H1 (cell line): Measurements from ENCODE around the gene MED19. TPM values are rescaled to one million over a fixed set of nuclear protein-coding genes. Genes with fewer than 3 reads are reported as not detected.

Experiments used
- CTCF ChIA-PET: fragments of 300-600 bp; sonication (Branson Sonifier 250); formaldehyde crosslinking; loops from one replicate; lab custom pipeline; 2021; ENCODE audit not compliant: partially characterized antibody; lab: Charles Lee
- POLR2A ChIA-PET: fragments of 300-600 bp; sonication (Branson Sonifier 250); formaldehyde crosslinking; loops from one replicate; lab custom pipeline; 2021; ENCODE audit warnings: inconsistent platforms; ENCODE audit not compliant: partially characterized antibody; lab: Charles Lee
- DNase-seq, 2 experiments: peaks; one replicate each; pipeline versions ENCODE4 v3.0.0 to v3.0.0-alpha.2; 2010 to 2022; ENCODE audit warnings: low spot score in 2 of 2, low read depth in 1 of 2, mixed read lengths in 1 of 2
- FAIRE-seq: peaks from 2 replicates; lab custom pipeline; 2011; peaks lifted over from hg19 to GRCh38; lab: Jason Lieb, UNC
- H2AFZ ChIP-seq: 2 replicates; pipeline ENCODE4 v1.8.1; 2012; ENCODE audit warnings: low read length, inconsistent platforms
- H2AK5ac ChIP-seq: 2 replicates; pipeline ENCODE4 v1.6.1; 2013; ENCODE audit warnings: low read depth, low read length
- H2BK120ac ChIP-seq: replicated peaks from 2 replicates; pipeline ENCODE3; 2013; ENCODE audit warnings: low read depth, low read length, inconsistent platforms
- H2BK12ac ChIP-seq: 2 replicates; pipeline ENCODE4 v1.6.1; 2013; ENCODE audit warnings: low read depth, low read length
- H2BK15ac ChIP-seq: 2 replicates; pipeline ENCODE4 v1.6.1; 2013; ENCODE audit warnings: low read length
- H2BK20ac ChIP-seq: 2 replicates; pipeline ENCODE4 v1.6.1; 2013; ENCODE audit warnings: low read length
- H2BK5ac ChIP-seq: 2 replicates; pipeline ENCODE4 v1.6.1; 2013; ENCODE audit warnings: low read depth, low read length
- H3K14ac ChIP-seq: 2 replicates; pipeline ENCODE4 v1.6.1; 2013; ENCODE audit warnings: inconsistent platforms; ENCODE audit not compliant: insufficient read length
- H3K18ac ChIP-seq: 2 replicates; pipeline ENCODE4 v1.6.1; 2013; ENCODE audit warnings: low read length; ENCODE audit errors: extremely low read depth
- H3K23ac ChIP-seq: 2 replicates; pipeline ENCODE4 v1.6.1; 2013; ENCODE audit warnings: inconsistent platforms; ENCODE audit not compliant: insufficient read length
- H3K23me2 ChIP-seq: 2 replicates; pipeline ENCODE4 v1.6.1; 2013; ENCODE audit warnings: low read depth, low read length
- H3K27ac ChIP-seq: 2 replicates; pipeline ENCODE4 v1.6.1; 2011; ENCODE audit warnings: low read depth, low read length, inconsistent platforms
- H3K27me3 ChIP-seq, 4 experiments: replicated peaks in 1 of 4; 1 replicate in 1 of 4; 2 replicates in 3 of 4; pipeline versions ENCODE4 v1.6.1 to v1.8.1; 2011 to 2013; ENCODE audit warnings: low read length in 3 of 4, mild to moderate bottlenecking in 3 of 4, inconsistent platforms in 2 of 4, mixed read lengths in 2 of 4, moderate library complexity in 1 of 4; ENCODE audit not compliant: control insufficient read depth in 3 of 4, insufficient read depth in 3 of 4; ENCODE audit errors: extremely low read depth in 1 of 4
- H3K36me3 ChIP-seq, 4 experiments: 2 replicates each; pipeline versions ENCODE4 v1.6.1 to v1.8.1; 2011 to 2013; ENCODE audit warnings: mild to moderate bottlenecking in 4 of 4, low read length in 3 of 4, moderate library complexity in 2 of 4, control low read depth in 1 of 4, inconsistent platforms in 1 of 4; ENCODE audit not compliant: insufficient read depth in 4 of 4, control insufficient read depth in 2 of 4
- H3K4ac ChIP-seq: replicated peaks from 2 replicates; pipeline ENCODE3; 2013; ENCODE audit warnings: low read length, low read depth, mixed read lengths, inconsistent platforms; ENCODE audit not compliant: insufficient read length
- H3K4me1 ChIP-seq, 4 experiments: replicated peaks in 1 of 4; 1 replicate in 1 of 4; 2 replicates in 3 of 4; pipeline versions ENCODE4 v1.6.1 to v1.8.1; 2011 to 2013; ENCODE audit warnings: low read length in 3 of 4, inconsistent platforms in 2 of 4, mixed read lengths in 1 of 4; ENCODE audit not compliant: insufficient read depth in 4 of 4, control insufficient read depth in 3 of 4
- H3K4me2 ChIP-seq, 2 experiments: 2 replicates each; pipeline versions ENCODE4 v1.6.1 to v1.8.1; 2011 to 2013; ENCODE audit warnings: low read depth in 2 of 2, low read length in 2 of 2, control low read depth in 1 of 2, inconsistent platforms in 1 of 2, mild to moderate bottlenecking in 1 of 2; ENCODE audit not compliant: insufficient read depth in 1 of 2
- H3K4me3 ChIP-seq, 4 experiments: fragments of 200-600, 300-600 bp in 1 of 4; sonication (generic), shearing (Covaris generic), sonication (Bioruptor Twin) in 1 of 4; 2 replicates each; pipeline versions ENCODE4 v1.5.1 to v1.8.1; 2011 to 2016; ENCODE audit warnings: low read length in 4 of 4, low read depth in 3 of 4, control low read depth in 2 of 4, inconsistent platforms in 2 of 4, mild to moderate bottlenecking in 2 of 4, mixed read lengths in 1 of 4, moderate library complexity in 1 of 4; ENCODE audit not compliant: insufficient read depth in 2 of 4; ENCODE audit errors: extremely low read depth in 1 of 4
- H3K56ac ChIP-seq: replicated peaks from 2 replicates; pipeline ENCODE3; 2013; ENCODE audit warnings: low read depth, mild to moderate bottlenecking, mixed read lengths, low read length, inconsistent platforms; ENCODE audit not compliant: insufficient read length
- H3K79me1 ChIP-seq: 2 replicates; pipeline ENCODE4 v1.6.1; 2013; ENCODE audit warnings: low read depth, low read length, control low read depth
- H3K79me2 ChIP-seq, 2 experiments: 2 replicates each; pipeline versions ENCODE4 v1.6.1 to v1.8.1; 2012 to 2013; ENCODE audit warnings: low read length in 2 of 2, mild to moderate bottlenecking in 2 of 2, inconsistent platforms in 1 of 2; ENCODE audit not compliant: insufficient read depth in 2 of 2, control insufficient read depth in 1 of 2
- H3K9ac ChIP-seq, 4 experiments: replicated peaks in 1 of 4; 1 replicate in 1 of 4; 2 replicates in 3 of 4; pipeline versions ENCODE4 v1.6.1 to v1.8.1; 2011 to 2013; ENCODE audit warnings: low read depth in 3 of 4, low read length in 3 of 4, control low read depth in 2 of 4, mild to moderate bottlenecking in 2 of 4, moderate library complexity in 2 of 4, inconsistent platforms in 1 of 4; ENCODE audit errors: extremely low read depth in 1 of 4
- H3K9me3 ChIP-seq, 2 experiments: 2 replicates each; pipeline versions ENCODE4 v1.6.1 to v1.8.1; 2012 to 2013; ENCODE audit warnings: mild to moderate bottlenecking in 2 of 2, moderate library complexity in 2 of 2, control low read depth in 1 of 2, inconsistent platforms in 1 of 2, low read depth in 1 of 2, low read length in 1 of 2, mixed read lengths in 1 of 2; ENCODE audit not compliant: insufficient read depth in 2 of 2
- H4K20me1 ChIP-seq, 2 experiments: replicated peaks in 1 of 2; 2 replicates each; pipeline versions ENCODE3 to v1.8.1; 2011 to 2013; ENCODE audit warnings: inconsistent platforms in 2 of 2, low read length in 2 of 2, mild to moderate bottlenecking in 1 of 2; ENCODE audit not compliant: insufficient read depth in 2 of 2, control insufficient read depth in 1 of 2
- H4K5ac ChIP-seq: 2 replicates; pipeline ENCODE4 v1.6.1; 2013; ENCODE audit warnings: low read length, low read depth, mixed read lengths, inconsistent platforms; ENCODE audit not compliant: insufficient read length
- H4K8ac ChIP-seq: 2 replicates; pipeline ENCODE4 v1.8.0; 2013; ENCODE audit warnings: mild to moderate bottlenecking, moderate library complexity, low read length, inconsistent platforms; ENCODE audit not compliant: insufficient read depth; ENCODE audit errors: extremely low read depth
- H4K91ac ChIP-seq: replicated peaks from 2 replicates; pipeline ENCODE3; 2013; ENCODE audit warnings: low read length, mixed read lengths, inconsistent platforms; ENCODE audit not compliant: insufficient read length
- ASH2L ChIP-seq: fragments of 200-600, 300-600 bp; sonication (generic); IDR thresholded peaks from one replicate; pipeline ENCODE4 v1.7.1; 2017; ENCODE audit warnings: low read length
- CBX8 ChIP-seq: fragments of 300-800, 300-1000 bp; sonication (generic); IDR thresholded peaks from 2 replicates; pipeline ENCODE4 v1.7.1; 2016; ENCODE audit warnings: low read depth, low read length, borderline replicate concordance
- CHD1 ChIP-seq: IDR thresholded peaks from 2 replicates; pipeline ENCODE4 v1.6.1; 2012; ENCODE audit warnings: low read depth, low read length, improper control_type of control experiment
- CHD2 ChIP-seq: IDR thresholded peaks from 2 replicates; pipeline ENCODE4 v1.6.1; 2012; ENCODE audit warnings: low read length, improper control_type of control experiment
- GTF2F1 ChIP-seq: IDR thresholded peaks from 2 replicates; pipeline ENCODE4 v1.6.1; 2012; ENCODE audit warnings: low read depth, low read length, improper control_type of control experiment, borderline replicate concordance
- JUN ChIP-seq: IDR thresholded peaks from 2 replicates; pipeline ENCODE4 v1.6.1; 2011; ENCODE audit warnings: low read depth, mild to moderate bottlenecking, improper control_type of control experiment, low read length
- KDM1A ChIP-seq: fragments of 200-600, 300-600 bp; sonication (generic); IDR thresholded peaks from 2 replicates; pipeline ENCODE4 v1.7.1; 2016; ENCODE audit warnings: mild to moderate bottlenecking, low read length, borderline replicate concordance
- MAFK ChIP-seq: IDR thresholded peaks from 2 replicates; pipeline ENCODE4 v1.6.1; 2012; ENCODE audit warnings: low read depth, mild to moderate bottlenecking, improper control_type of control experiment, low read length
- MAX ChIP-seq: IDR thresholded peaks from 2 replicates; pipeline ENCODE4 v1.6.1; 2012; ENCODE audit warnings: inconsistent platforms
- PHF8 ChIP-seq: fragments of 200-600 bp; sonication (generic); conservative IDR thresholded peaks from 2 replicates; pipeline ENCODE4 v1.7.1; 2012; ENCODE audit warnings: low read depth, mild to moderate bottlenecking, inconsistent platforms, low read length, moderate library complexity
- POLR2A ChIP-seq, 2 experiments: IDR thresholded peaks; 1 replicate in 1 of 2; 2 replicates in 1 of 2; pipeline ENCODE4 v1.6.1; 2011; ENCODE audit warnings: low read depth in 2 of 2, low read length in 2 of 2, mild to moderate bottlenecking in 2 of 2; ENCODE audit errors: control extremely low read depth in 1 of 2
- RXRA ChIP-seq: IDR thresholded peaks from 2 replicates; pipeline ENCODE4 v1.6.1; 2011; ENCODE audit warnings: low read depth, mild to moderate bottlenecking, low read length, moderate library complexity; ENCODE audit not compliant: insufficient read depth
- SAP30 ChIP-seq: fragments of 300-600 bp; sonication (generic); IDR thresholded peaks from 2 replicates; pipeline ENCODE4 v1.7.1; 2012; ENCODE audit warnings: low read length, moderate library complexity, mild to moderate bottlenecking, inconsistent platforms; ENCODE audit not compliant: insufficient read depth, insufficient replicate concordance
- SRF ChIP-seq: IDR thresholded peaks from 2 replicates; pipeline ENCODE4 v1.6.1; 2011; ENCODE audit warnings: mild to moderate bottlenecking, low read depth, low read length, moderate library complexity
- TEAD4 ChIP-seq: IDR thresholded peaks from 2 replicates; pipeline ENCODE4 v1.6.1; 2012; ENCODE audit warnings: low read depth, low read length, inconsistent platforms, mixed read lengths
- WGBS, 2 experiments: shearing (Covaris generic) in 1 of 2; methylation state at CpG; one replicate each; pipeline versions ENCODE4 v1.1.6 to v1.1.7; 2013 to 2015; ENCODE audit warnings: low lambda C conversion rate in 2 of 2, mixed read lengths in 2 of 2, inconsistent platforms in 1 of 2, low coverage in 1 of 2, missing lambda C conversion rate in 1 of 2; ENCODE audit not compliant: insufficient replicate concordance in 2 of 2, insufficient coverage in 1 of 2, insufficient read length in 1 of 2; ENCODE audit errors: extremely low coverage in 1 of 2, missing lambda C conversion rate in 1 of 2; 5-methylcytosine and 5-hydroxymethylcytosine counted together
- polyA plus RNA-seq, 7 experiments: library from polyadenylated mRNA; depleted of rRNA in 3 of 7; stranded (reverse) in 5 of 7; unstranded in 2 of 7; fragments of >200 nt in 5 of 7; fragments of 200-250 nt in 2 of 7; gene quantifications; 1 replicate in 5 of 7; 2 replicates in 1 of 7; 4 replicates in 1 of 7; pipeline versions ENCODE4 v1.2.1 to v1.2.3, GENCODE V29; 2011 to 2013; ENCODE audit warnings: missing spikeins in 2 of 7, mixed read lengths in 2 of 7
- total RNA-seq: library from RNA; stranded (reverse); fragmentation: NEBNext Ultra II Directional; extraction: Animal tissue kit (Norgen Biotek cat#: 25700); gene quantifications from 2 replicates; pipeline ENCODE4 v1.2.1, GENCODE V29; 2021

The MED19 gene
- total and polyA plus RNA-seq, 2 of the 8 experiments (the other 6 are each of a cell fraction or from before 2014, with no cell fraction given) = 19.4 to 35.4 TPM

GRCh38 chr11:57704932-57705331 is 7.1 kb downstream of the MED19 start:
- Histone ChIP-seq H3K23me2 (no peaks in the 10 kb centered on the region; the same call in 1 of the 2 replicates), H3K79me1 (no peaks in the 10 kb centered on the region; the same call in 1 of the 2 replicates), H3K27me3 (no peaks in the 10 kb centered on the region), H3K27ac (no peak overlapping the region), H3K79me2 (0 out of 4 replicates have a peak, but pooled peaks cover 0 to 3% of the 10 kb centered on the region in 2 experiments), H3K4me1 (no peaks in the 10 kb centered on the region), H2BK120ac (no peak overlapping the region), H3K4ac (no peak overlapping the region), H4K8ac (0 out of 2 replicates have a peak overlapping the region, but pooled peaks have one; percentile 11), H3K14ac (no peak overlapping the region), H3K4me2 (no peak overlapping the region), H3K18ac (no peak overlapping the region), H3K9me3 (no peaks in the 10 kb centered on the region), H4K91ac (no peak overlapping the region), H3K36me3 (peaks cover 13 to 37% (median 26%) of the 10 kb centered on the region in 4 experiments), H2BK15ac (no peak overlapping the region), H4K5ac (no peak overlapping the region), H3K4me3 (no peak overlapping the region), H2AK5ac (no peak overlapping the region), H2BK12ac (no peak overlapping the region), H3K56ac (no peak overlapping the region), H3K9ac (no peak overlapping the region), H2BK20ac (no peak overlapping the region), H4K20me1 (no peaks in the 10 kb centered on the region), H3K23ac (no peak overlapping the region), H2AFZ (no peak overlapping the region), H2BK5ac (no peak overlapping the region)
- ChIA-PET POLR2A (interaction anchor here (0.7 to 2.1 kb wide), 7 partner anchors 10 to 42 kb away, joined by 3 to 9 read pairs (median 4); no protein-coding TSS in a partner anchor), CTCF (interaction anchor here (1.0 to 1.4 kb wide), 3 partner anchors 326 to 1453 kb away, joined by 3 to 5 read pairs (median 3); no protein-coding TSS in a partner anchor)
- FAIRE-seq (no peak), DNase-seq (no peak)
- 93% methylated on average over 6 of the region's 6 CpGs; no CpG with 5 or more reads in 1 of the 2 experiments for WGBS, 2 experiments
- TF ChIP-seq TEAD4 = no peak
- TF ChIP-seq KDM1A = no peak
- TF ChIP-seq RXRA = no peak
- TF ChIP-seq PHF8 = no peak
- TF ChIP-seq CHD2 = no peak
- TF ChIP-seq MAX = no peak
- TF ChIP-seq SRF = no peak
- TF ChIP-seq SAP30 = no peak
- TF ChIP-seq ASH2L = no peak
- TF ChIP-seq JUN = no peak
- TF ChIP-seq GTF2F1 = no peak
- no peak for TF ChIP-seq CBX8
- TF ChIP-seq CHD1 = no peak
- TF ChIP-seq MAFK = no peak
- TF ChIP-seq POLR2A (IDR thresholded peaks at IDR 0.05; ENCODE audit: control extremely low read depth in 1 of 2, low read depth in 2 of 2, low read length in 2 of 2) = no peak
